Activated CD4-positive, alpha-beta memory T cell treated with anti-CD3 and anti-CD28 coated beads for 36 hours (primary cell): Measurements from ENCODE around the gene NOSIP. TPM values are rescaled to one million over a fixed set of nuclear protein-coding genes. Genes with fewer than 3 reads are reported as not detected.
A peak's percentile ranks its signal among the peaks of the same experiment; 100 is the strongest.

Experiments
- CTCF ChIA-PET: fragments of 350-600 bp; sonication (Branson Sonifier 250); formaldehyde crosslinking; loops from one replicate; lab custom pipeline; 2021; ENCODE audit warnings: antibody characterized with exemption, inconsistent platforms; lab: Charles Lee
- POLR2A ChIA-PET: fragments of 350-600 bp; sonication (Branson Sonifier 250); formaldehyde crosslinking; loops from one replicate; lab custom pipeline; 2021; ENCODE audit warnings: antibody characterized with exemption; lab: Charles Lee
- DNase-seq: peaks from one replicate; pipeline ENCODE4 v3.0.0-alpha.2; 2020
- H3K27ac Mint-ChIP-seq: one replicate; pipeline ENCODE4 v1.8.0; 2021; ENCODE audit warnings: mixed read lengths
- H3K27me3 Mint-ChIP-seq: one replicate; pipeline ENCODE4 v1.8.0; 2021; ENCODE audit warnings: mixed read lengths
- H3K36me3 Mint-ChIP-seq: one replicate; pipeline ENCODE4 v1.8.0; 2021; ENCODE audit warnings: mixed read lengths
- H3K4me1 Mint-ChIP-seq: one replicate; pipeline ENCODE4 v1.8.0; 2021; ENCODE audit warnings: low read depth, mixed read lengths
- H3K4me3 Mint-ChIP-seq: one replicate; pipeline ENCODE4 v1.8.0; 2021; ENCODE audit warnings: mild to moderate bottlenecking, mixed read lengths
- H3K9me3 Mint-ChIP-seq: one replicate; pipeline ENCODE4 v1.8.0; 2021; ENCODE audit warnings: mixed read lengths
- intact Hi-C: fragments of 100-400 bp; cut with micrococcal nuclease; formaldehyde crosslinking; loops from one replicate; pipeline ENCODE4 v1.15.1; 2023
- total RNA-seq, 2 experiments: library from RNA; stranded (reverse); gene quantifications; one replicate each; pipeline ENCODE4 v1.2.3, GENCODE V29; 2021

The NOSIP gene
- total RNA-seq, 2 experiments from 2014 or later: 80.3 to 84.3 TPM

DNA sequence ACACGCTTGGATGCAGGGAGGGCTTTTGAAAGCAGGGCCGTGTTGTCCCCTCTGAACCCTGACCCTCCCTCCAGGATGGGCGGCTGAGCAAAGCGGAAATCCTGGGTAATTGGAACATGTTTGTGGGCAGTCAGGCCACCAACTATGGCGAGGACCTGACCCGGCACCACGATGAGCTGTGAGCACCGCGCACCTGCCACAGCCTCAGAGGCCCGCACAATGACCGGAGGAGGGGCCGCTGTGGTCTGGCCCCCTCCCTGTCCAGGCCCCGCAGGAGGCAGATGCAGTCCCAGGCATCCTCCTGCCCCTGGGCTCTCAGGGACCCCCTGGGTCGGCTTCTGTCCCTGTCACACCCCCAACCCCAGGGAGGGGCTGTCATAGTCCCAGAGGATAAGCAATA, 37.3 kb downstream of the NOSIP start:
- Mint-ChIP-seq H3K27ac (no peak overlapping the region), H3K9me3 (no peaks in the 10 kb centered on the region), H3K4me3 (no peak overlapping the region), H3K4me1 (peaks cover 13% of the 10 kb centered on the region), H3K36me3 (no peaks in the 10 kb centered on the region), H3K27me3 (no peaks in the 10 kb centered on the region)
- ChIA-PET CTCF (no interaction called here), POLR2A (no interaction called here)
- no peak for DNase-seq
- intact Hi-C loops: no loop called here

DNA sequence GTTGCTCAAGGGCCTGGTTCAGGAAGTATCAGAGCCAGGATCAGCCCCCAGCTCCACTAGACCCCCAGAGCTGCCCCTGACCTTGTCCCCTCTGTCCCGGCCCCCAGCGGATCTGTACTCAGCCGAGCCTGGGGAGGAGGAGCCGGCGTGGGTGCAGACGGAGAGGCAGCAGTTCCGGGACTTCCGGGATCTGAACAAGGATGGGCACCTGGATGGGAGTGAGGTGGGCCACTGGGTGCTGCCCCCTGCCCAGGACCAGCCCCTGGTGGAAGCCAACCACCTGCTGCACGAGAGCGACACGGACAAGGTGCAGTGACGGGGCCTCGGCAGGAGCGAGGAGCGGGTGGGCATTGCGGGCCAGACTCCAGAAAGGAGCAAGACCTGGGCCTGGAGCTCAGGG, 37.9 kb downstream of the NOSIP start:
- ChIA-PET POLR2A (no interaction called here), CTCF (interaction anchor here (2.2 kb wide), 1 partner anchor 36 kb away, joined by 6 read pairs; no protein-coding TSS in a partner anchor)
- intact Hi-C loops: no loop called here
- Mint-ChIP-seq H3K4me1 (peaks cover 13% of the 10 kb centered on the region), H3K9me3 (no peaks in the 10 kb centered on the region), H3K4me3 (no peak overlapping the region), H3K36me3 (no peaks in the 10 kb centered on the region), H3K27me3 (no peaks in the 10 kb centered on the region), H3K27ac (no peak overlapping the region)
- DNase-seq: no peak

DNA sequence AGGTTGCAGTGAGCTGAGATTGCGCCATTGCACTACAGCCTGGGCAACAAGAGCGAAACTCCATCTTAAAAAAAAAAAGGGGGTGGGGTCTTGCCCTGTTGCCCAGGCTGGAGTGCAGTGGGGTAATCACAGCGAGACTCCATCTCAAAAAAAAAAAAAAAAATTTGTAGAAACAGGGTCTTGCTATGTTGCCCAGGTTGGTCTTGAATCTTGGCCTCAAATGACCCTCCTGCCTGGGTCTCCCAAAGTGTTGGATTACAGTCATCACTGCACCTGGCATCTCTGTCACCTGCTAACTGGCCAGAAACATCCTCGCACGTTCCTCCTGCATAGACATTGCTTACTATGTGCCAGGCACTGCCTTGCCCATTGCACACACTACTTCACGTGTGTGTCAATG, 38.4 kb downstream of the NOSIP start:
- intact Hi-C loops: no loop called here
- POLR2A ChIA-PET: no interaction called here
- Mint-ChIP-seq H3K27me3 (no peaks in the 10 kb centered on the region), H3K27ac (no peak overlapping the region), H3K4me1 (peaks cover 8% of the 10 kb centered on the region), H3K9me3 (no peaks in the 10 kb centered on the region), H3K36me3 (no peaks in the 10 kb centered on the region), H3K4me3 (no peak overlapping the region)
- CTCF ChIA-PET: interaction anchor here (0.6 to 2.2 kb wide), 2 partner anchors 34 to 35 kb away, joined by 3 to 6 read pairs; no protein-coding TSS in a partner anchor
- no peak for DNase-seq

- no peaks in the 10 kb centered on the region for H3K27me3 Mint-ChIP-seq
- ChIA-PET POLR2A (interaction anchor here (0.5 kb wide), 1 partner anchor 15 kb away, joined by 3 read pairs; no protein-coding TSS in a partner anchor), CTCF (interaction anchor here (0.7 to 1.0 kb wide), 3 partner anchors 13 to 34 kb away, joined by 3 read pairs; no protein-coding TSS in a partner anchor)
- H3K4me3 Mint-ChIP-seq: no peak overlapping the region
- intact Hi-C loops: no loop called here
- DNase-seq: no peak
- no peaks in the 10 kb centered on the region for H3K9me3 Mint-ChIP-seq
- H3K36me3 Mint-ChIP-seq: no peaks in the 10 kb centered on the region
- H3K4me1 Mint-ChIP-seq: peaks cover 14% of the 10 kb centered on the region
- H3K27ac Mint-ChIP-seq: no peak overlapping the region
These were observed 41.0 kb downstream of the NOSIP start for GRCh38 chr19:49539192-49539952.

- Mint-ChIP-seq H3K4me3 (no peak overlapping the region), H3K27ac (no peak overlapping the region), H3K36me3 (no peaks in the 10 kb centered on the region), H3K9me3 (no peaks in the 10 kb centered on the region), H3K4me1 (peaks cover 14% of the 10 kb centered on the region), H3K27me3 (no peaks in the 10 kb centered on the region)
- ChIA-PET POLR2A (interaction anchor here (0.5 kb wide), 1 partner anchor 16 kb away, joined by 3 read pairs; no protein-coding TSS in a partner anchor), CTCF (interaction anchor here (0.6 to 1.4 kb wide), 4 partner anchors 8 to 33 kb away, joined by 3 to 8 read pairs (median 3); no protein-coding TSS in a partner anchor)
- intact Hi-C loops: no loop called here
- DNase-seq: no peak
These were observed 41.7 kb downstream of the NOSIP start for GRCh38 chr19:49538643-49539042.

DNA sequence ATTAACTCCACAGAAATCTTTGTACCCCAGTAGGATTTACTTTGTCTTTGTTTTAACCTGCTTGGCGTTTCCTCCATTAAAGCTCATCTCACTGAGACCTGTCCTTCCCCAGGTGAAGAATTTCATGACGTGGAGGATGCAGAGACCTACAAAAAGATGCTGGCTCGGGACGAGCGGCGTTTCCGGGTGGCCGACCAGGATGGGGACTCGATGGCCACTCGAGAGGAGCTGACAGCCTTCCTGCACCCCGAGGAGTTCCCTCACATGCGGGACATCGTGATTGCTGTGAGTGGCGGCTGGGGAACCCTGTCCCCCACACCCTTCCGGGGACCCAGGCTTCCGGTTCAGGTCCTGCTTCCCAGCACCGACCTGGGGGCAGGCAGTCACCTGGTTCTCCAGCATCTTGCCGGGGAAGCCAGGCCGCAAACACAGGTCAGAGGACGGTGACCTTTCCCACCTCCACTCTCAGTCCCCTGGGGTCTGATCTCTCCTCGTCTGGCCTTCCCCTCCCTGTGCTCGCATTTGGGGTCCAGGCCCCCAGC, 43.4 kb downstream of the NOSIP start:
- Mint-ChIP-seq H3K27ac (no peak overlapping the region), H3K4me3 (no peak overlapping the region), H3K4me1 (peaks cover 20% of the 10 kb centered on the region), H3K9me3 (no peaks in the 10 kb centered on the region), H3K27me3 (no peaks in the 10 kb centered on the region), H3K36me3 (no peaks in the 10 kb centered on the region)
- ChIA-PET CTCF (interaction anchor here (1.0 to 4.2 kb wide), 3 partner anchors 10 to 145 kb away, joined by 3 to 36 read pairs (median 30); no protein-coding TSS in a partner anchor), POLR2A (no interaction called here)
- intact Hi-C loops: no loop called here
- DNase-seq: no peak

- DNase-seq: peak; percentile 44
- H3K27me3 Mint-ChIP-seq: no peaks in the 10 kb centered on the region
- CTCF ChIA-PET: interaction anchor here (0.6 to 4.2 kb wide), 17 partner anchors 9 to 138 kb away, joined by 3 to 36 read pairs (median 4); partner anchors contain the start of gene RPS11
- peak overlapping the region; percentile 75 for H3K4me3 Mint-ChIP-seq
- H3K27ac Mint-ChIP-seq: no peak overlapping the region
- intact Hi-C loops: loop anchor here (2.0 kb wide), 1 partner anchor 20 kb away; no protein-coding TSS in a partner anchor
- no peaks in the 10 kb centered on the region for H3K36me3 Mint-ChIP-seq
- peaks cover 20% of the 10 kb centered on the region for H3K4me1 Mint-ChIP-seq
- POLR2A ChIA-PET: interaction anchor here (0.6 to 1.7 kb wide), 5 partner anchors 12 to 49 kb away, joined by 3 to 6 read pairs (median 3); partner anchors contain the start of gene NOSIP
- no peaks in the 10 kb centered on the region for H3K9me3 Mint-ChIP-seq
These were observed 45.5 kb downstream of the NOSIP start for GRCh38 chr19:49534632-49535385.

- H3K9me3 Mint-ChIP-seq: no peaks in the 10 kb centered on the region
- peak overlapping the region; percentile 75 for H3K4me3 Mint-ChIP-seq
- DNase-seq: peak; percentile 83
- H3K27me3 Mint-ChIP-seq: no peaks in the 10 kb centered on the region
- intact Hi-C loops: loop anchor here (2.0 kb wide), 1 partner anchor 21 kb away; no protein-coding TSS in a partner anchor
- H3K27ac Mint-ChIP-seq: no peak overlapping the region
- no peaks in the 10 kb centered on the region for H3K36me3 Mint-ChIP-seq
- ChIA-PET CTCF (interaction anchor here (0.6 to 4.2 kb wide), 17 partner anchors 9 to 139 kb away, joined by 3 to 36 read pairs (median 4); partner anchors contain the start of gene RPS11), POLR2A (interaction anchor here (0.5 to 1.7 kb wide), 5 partner anchors 13 to 131 kb away, joined by 3 to 6 read pairs (median 3); partner anchors contain the start of gene NOSIP)
- H3K4me1 Mint-ChIP-seq: peaks cover 20% of the 10 kb centered on the region
These were observed 46.5 kb downstream of the NOSIP start for GRCh38 chr19:49533551-49534488.

DNA sequence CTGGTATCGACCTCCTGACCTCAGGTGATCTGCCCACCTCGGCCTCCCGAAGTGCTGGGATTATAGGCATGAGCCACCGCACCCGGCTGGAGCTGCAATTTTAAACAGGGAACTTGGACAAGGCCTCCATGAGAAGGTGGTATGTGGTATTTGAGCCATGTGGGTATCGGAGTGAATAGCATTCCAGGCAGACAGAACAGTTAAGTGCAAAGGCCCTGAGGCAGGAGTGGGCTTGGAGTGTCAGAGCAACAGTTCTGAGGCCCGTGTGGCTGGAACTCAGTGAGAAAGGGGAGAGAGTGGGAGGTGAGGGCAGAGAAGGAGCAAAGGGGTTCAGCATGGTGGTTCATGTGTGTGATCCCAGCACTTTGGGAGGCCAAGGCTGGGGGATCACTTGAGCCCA, 49.6 kb downstream of the NOSIP start:
- Mint-ChIP-seq H3K9me3 (no peaks in the 10 kb centered on the region), H3K4me1 (peaks cover 33% of the 10 kb centered on the region), H3K27ac (no peak overlapping the region), H3K36me3 (no peaks in the 10 kb centered on the region), H3K27me3 (no peaks in the 10 kb centered on the region), H3K4me3 (no peak overlapping the region)
- ChIA-PET POLR2A (interaction anchor here (0.6 kb wide), 1 partner anchor 62 kb away, joined by 3 read pairs; no protein-coding TSS in a partner anchor), CTCF (interaction anchor here (0.8 to 1.6 kb wide), 4 partner anchors 24 to 39 kb away, joined by 3 to 6 read pairs (median 4); no protein-coding TSS in a partner anchor)
- intact Hi-C loops: no loop called here
- no peak for DNase-seq

GRCh38 chr19:49528211-49528771, 52.1 kb downstream of the NOSIP start:
- intact Hi-C loops: no loop called here
- Mint-ChIP-seq H3K9me3 (no peaks in the 10 kb centered on the region), H3K36me3 (no peaks in the 10 kb centered on the region), H3K4me1 (peaks cover 18% of the 10 kb centered on the region), H3K27ac (no peak overlapping the region), H3K4me3 (peak overlapping the region; percentile 72), H3K27me3 (no peaks in the 10 kb centered on the region)
- ChIA-PET CTCF (interaction anchor here (0.8 to 2.1 kb wide), 7 partner anchors 18 to 150 kb away, joined by 3 to 15 read pairs (median 6); no protein-coding TSS in a partner anchor), POLR2A (no interaction called here)
- no peak for DNase-seq
